ENCODE results near the gene PGAP3.

PGAP3 gene

DNA sequence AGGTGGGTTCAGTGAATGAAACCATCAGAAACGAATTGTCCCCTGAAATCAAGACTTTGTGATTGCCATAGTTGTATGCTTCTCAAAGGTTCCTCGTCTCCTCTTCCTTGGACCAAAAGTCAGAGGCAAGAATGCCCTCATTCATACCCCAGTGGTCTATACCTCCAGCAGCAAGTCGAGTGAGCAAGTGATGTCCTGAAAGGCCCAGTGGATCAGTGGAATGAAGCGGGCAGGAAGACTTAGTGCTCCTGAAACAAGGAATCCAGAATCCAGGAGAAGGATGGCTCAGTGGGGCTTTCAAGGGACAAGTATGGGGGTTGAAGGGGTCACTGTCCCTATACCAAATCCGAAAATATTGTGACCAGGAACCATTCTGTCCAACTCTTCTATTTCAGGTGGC, 6.7 kb upstream of the PGAP3 start:
- no peak for DNase-seq

GRCh38 chr17:39688945-39689344, 1.1 kb upstream of the PGAP3 start:
- DNase-seq: no peak

DNA sequence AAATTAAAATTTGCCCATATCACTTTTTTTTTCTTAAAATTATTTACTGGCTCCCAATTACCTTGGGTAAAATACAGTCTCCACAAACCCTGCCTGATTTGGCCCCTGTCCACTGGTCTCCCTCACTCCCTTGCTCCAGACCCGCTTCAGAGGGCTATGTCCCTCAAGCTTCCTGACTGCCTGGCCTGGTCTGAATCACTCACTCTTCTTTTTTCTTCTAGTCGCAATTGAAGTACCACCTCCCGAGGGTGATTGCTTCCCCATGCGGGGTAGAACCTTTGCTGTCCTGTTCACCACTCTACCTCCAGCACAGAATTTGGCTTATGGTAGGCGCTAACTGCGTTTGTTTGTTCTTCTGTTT, 598 bp upstream of the PGAP3 start:
- DNase-seq: no peak

DNA sequence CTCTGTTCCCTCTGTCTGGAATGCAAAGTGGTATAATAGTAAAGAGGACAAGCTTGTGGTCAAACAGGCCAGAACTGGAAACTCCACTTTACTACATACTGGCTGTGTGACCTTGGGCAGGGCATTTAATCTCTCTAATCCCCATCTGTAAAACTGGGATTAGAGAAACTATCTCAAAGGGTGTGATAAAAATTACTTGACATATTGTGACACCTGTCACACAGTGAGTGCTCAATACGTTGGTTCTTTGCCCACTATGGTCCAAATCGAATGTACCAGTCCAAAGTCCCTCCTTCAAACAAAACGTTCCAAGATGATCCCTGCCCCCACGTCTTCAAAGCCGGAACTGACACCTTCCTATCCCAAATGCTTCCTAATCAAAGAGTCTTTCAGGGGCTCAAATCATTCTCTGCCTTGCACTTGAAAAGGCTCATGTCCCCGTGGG, 734 bp downstream of the PGAP3 start:
- no peak for DNase-seq

GRCh38 chr17:39684369-39685192, 3.3 kb downstream of the PGAP3 start:
- DNase-seq: no peak

DNA sequence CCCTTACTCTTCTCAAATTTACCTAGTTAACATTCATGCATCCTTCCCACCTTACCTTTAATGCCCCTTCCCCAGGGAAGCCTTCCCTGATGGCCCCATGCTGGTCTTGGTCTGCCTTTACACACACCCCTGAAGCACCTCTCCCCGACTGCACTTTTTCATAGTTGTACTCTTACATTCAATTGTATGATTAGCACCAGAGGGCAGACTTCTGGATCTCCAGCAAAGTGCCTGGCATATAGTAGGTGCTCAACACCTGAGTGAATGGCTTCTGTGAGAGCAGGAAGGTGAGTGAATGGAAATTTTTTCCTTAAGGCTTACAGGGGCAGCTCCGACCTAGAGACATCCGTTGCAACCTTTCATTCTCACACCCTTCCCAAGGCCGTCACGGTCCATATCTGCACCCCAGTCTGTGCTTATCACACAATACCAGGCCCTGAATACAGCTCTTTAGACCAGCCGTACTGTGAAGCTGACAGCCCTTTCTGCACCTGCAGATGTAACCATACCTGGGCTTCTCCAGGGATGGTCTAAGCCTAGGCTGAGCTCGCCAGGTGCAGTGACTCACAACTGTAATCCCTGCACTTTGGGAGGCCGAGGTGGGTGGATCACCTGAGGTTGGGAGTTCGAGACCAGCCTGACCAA, 4.4 kb downstream of the PGAP3 start:
- DNase-seq: no peak

DNA sequence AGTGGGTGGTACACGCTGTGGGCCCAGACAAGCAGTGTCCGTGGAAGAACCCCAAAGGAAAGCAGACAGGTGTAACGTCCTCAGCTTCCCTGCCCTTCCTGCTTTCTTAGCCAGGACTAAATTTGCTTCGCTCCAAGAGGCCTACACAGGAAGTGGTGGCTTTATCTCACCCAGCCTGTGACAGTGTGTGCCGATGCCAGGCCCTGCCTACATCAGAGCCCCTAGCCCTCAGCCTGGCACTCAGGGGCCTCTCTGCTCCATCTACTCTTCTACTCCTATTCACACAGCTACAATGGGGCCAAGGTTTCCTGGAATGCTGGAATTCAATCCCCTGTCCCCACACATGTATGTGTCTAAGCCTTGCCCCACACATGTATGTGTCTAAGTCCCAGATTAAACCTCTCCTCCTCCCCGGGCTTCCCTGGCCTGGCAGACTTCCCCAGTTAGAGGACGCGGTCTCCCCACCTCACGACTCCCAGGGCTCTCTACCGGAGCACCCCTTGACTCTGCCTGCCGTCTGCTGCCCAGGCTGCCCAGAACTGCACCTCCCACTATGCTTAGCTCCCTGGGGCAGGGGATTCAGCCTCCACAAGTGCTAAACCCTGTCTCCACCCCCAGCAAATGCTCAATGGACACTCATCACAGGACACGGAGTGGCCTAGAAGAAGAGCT, 8.2 kb downstream of the PGAP3 start:
- peak; percentile 63 for DNase-seq

- no peak for DNase-seq
These were observed 9.3 kb downstream of the PGAP3 start for GRCh38 chr17:39678340-39679116.

DNA sequence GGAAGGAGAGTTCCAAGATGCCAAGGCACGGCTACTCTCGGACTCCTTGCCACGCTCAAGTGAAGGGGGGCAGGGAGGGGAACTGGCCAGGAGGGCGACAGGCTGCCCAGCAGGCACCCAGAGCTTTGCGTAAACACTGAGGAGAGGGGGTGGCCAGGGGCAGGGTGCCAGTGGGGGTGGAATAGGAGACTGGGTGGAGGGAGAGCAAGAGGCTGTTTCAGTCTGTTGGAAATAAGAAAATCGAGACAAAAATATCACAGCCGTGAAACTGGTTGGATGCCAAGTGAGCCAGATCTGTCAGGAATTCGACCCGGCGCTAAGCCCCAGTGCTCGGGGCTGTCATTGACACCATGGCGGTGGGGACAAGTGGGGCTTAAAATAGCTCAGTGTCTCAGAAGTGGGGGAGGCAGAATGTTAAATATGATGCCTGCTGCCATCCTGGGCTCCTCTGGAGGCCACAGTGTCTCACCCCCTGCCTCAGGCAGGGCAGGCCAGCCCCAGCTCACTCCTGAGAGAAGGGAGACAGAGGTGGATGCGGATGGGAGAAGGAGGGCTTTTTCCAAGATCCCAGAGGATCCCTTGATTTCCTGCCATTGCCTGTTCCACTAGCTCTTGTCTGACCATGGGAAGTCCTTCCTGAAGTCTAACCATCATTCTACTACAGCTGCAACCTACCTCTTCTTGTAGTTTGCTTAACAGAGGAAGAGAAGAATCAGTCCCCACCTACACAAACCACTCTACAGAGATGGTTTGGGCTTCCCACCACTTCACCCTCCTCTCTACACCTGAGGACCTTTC, 10.1 kb downstream of the PGAP3 start:
- no peak for DNase-seq

- no peak for DNase-seq
These were observed 10.8 kb downstream of the PGAP3 start for GRCh38 chr17:39677072-39677471.

DNA sequence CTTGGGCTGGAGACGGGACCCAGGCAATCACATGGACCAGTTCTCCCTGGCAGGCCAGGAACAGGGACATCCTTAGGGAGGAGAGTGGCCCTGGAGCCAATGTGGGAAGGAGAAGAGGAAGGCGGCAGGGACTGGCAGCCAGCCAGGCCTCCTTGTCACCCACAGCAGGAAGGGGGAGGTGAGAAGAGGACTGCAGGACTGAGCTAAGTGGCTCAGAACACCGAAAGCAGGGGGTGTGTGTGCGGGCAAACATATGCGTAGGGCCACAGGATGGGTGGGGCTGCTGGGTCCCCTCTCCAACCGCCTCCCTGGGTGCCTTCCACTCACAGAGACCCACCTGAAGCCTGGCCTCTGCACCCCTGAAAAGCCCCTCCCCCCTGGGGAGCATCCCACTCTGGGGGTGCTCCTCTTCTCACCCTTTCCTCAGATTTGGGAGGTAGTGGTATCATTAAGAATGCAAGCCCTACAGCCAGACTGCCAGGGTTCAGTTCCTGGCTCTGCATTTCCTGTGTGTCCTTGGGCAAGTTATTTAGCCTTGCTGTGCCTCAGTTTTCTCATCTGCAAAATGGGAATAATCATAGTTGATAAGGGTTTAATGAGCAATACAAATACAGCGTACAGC, 11.5 kb downstream of the PGAP3 start:
- peak; percentile 70 to 71 for DNase-seq

GRCh38 chr17:39675390-39676082, 12.3 kb downstream of the PGAP3 start:
- DNase-seq: no peak

DNA sequence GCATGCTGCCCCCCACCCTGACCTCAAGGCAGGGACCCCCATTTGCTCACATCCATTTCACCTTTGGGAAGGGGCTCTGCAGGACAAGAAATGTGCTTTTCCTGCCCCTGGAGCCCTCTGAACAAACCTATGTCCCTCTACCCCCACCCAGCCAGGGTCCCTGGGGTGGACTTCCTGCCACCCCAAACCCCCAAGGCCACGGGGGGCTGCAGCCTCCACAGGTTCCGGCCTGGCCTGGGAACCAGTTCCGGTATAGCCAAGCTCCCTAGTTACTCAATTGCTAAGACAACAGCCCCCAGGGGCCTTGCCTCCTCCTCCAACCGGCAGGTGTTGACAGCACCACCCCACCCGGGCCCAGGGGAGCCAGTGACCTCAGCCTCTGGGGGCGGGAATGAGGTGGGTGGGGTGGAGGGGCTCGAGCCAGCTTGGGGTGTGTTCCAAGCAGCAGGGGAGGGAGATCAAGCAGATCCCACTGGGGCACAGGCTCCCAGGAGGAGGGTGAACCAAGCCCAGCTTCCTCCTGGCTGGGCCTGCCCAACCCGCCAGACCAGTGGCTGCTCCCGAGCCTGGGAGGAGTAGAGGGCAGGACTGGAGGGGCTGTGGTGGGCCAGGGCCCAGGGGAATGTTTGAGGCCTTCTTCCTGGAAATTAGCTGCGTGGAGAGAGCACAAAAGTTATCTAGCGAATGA, 13.0 kb downstream of the PGAP3 start:
- DNase-seq: peak in 1 of 2 donors; percentile 26

- no peak for DNase-seq
These were observed 13.7 kb downstream of the PGAP3 start for GRCh38 chr17:39674179-39674578.

GRCh38 chr17:39673335-39674081, 14.3 kb downstream of the PGAP3 start:
- no peak for DNase-seq

- DNase-seq: no peak
These were observed 15.1 kb downstream of the PGAP3 start for GRCh38 chr17:39672522-39673334.

DNA sequence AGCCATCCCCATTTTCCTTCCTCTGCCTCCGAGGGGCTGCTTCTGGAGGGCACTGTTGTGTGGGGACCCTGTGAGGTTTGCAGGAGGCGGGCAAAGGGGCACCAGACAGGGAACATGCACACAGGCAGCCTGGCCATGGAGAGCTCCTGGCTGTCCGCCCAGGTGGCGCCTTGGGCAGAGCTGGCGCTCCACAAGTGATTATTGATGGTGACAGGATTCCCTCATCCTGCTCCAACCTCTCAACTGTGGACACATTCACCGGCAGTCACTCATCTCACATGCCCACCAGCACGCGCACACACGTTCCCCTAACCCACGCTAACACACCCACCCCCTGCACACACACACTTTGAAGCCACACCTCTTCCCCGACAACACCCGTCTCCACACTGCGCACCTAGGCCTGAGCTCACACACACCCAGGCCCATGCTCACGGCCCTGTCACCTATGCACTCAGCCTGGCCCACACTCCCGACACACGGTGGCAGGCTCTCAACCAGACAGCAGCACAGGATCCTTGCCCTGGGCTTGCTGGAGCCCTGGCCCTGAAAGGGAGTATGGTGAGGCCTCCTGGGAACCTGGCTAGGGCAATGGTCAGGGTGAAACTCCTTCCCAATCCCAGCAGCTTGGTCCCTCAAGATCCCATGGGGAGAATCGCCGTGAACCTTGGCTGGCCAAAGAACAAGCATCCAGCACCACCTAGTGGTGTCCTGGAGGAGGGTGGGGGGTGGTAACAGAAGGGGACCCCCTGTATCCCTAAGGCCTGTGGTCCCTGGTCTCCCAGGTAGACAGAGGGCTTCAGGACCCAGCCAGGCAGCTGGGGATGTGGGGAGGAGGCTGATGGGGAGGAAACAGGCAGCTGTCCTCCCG, 16.0 kb downstream of the PGAP3 start:
- peak in 1 of 2 donors; percentile 9 for DNase-seq

DNA sequence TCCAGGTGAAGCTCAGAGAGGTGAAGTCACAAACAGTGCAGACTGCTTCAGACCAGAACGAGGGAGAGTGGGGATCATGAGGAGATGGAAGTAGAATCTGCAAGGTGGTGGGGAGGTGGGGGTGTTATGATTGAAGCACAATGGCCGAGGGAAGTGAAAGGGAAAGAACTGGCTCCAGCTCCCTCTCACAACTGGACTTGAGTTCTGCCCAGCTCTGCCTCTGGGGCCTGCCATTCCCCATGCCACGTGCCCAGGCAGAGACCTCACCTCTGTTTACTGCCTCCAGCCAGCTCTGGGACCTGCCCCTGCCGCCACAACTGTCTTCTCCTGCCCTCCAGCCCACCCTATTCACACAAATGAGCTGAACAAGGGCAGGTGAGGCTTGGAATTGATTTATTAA, 17.1 kb downstream of the PGAP3 start:
- DNase-seq: no peak
